ENCODE results near the gene KMT2C. TPM values are rescaled to one million over a fixed set of nuclear protein-coding genes. Genes with fewer than 3 reads are reported as not detected.
"Not testable (repeated sequence)": the region's sequence is repeated elsewhere in the genome, so short reads cannot be mapped to it uniquely, and the experiment has no call there.

The KMT2C gene
- total RNA-seq, 2 donors from 2014 or later = 70.0 to 110 TPM

DNA sequence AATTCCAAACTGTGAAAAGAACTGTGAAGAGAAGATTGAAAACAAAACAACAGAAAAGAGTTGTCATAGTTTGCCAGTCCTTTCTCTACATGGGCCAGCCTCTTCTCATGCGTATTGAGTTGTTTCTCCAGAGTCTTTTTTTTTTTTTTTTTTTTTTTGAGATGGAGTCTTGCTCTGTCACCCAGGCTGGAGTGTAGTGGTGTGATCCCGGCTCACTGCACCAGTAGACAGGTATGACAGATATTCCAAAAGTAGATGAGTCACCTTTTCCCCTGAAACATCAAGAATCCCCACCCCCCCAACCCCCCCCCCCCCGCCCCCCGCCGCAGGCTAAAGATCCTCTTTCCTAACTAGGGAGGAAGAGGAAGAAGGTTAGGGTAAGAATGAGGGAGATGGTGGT lies 15.6 kb upstream of the KMT2C start:
- no peaks in the 10 kb centered on the region for H3K9me3 ChIP-seq
- no peak for ATAC-seq (ENCODE audit: insufficient number of reproducible peaks, low FRiP score, low read depth)
- DNase-seq (ENCODE audit: low spot score) = no peak

DNA sequence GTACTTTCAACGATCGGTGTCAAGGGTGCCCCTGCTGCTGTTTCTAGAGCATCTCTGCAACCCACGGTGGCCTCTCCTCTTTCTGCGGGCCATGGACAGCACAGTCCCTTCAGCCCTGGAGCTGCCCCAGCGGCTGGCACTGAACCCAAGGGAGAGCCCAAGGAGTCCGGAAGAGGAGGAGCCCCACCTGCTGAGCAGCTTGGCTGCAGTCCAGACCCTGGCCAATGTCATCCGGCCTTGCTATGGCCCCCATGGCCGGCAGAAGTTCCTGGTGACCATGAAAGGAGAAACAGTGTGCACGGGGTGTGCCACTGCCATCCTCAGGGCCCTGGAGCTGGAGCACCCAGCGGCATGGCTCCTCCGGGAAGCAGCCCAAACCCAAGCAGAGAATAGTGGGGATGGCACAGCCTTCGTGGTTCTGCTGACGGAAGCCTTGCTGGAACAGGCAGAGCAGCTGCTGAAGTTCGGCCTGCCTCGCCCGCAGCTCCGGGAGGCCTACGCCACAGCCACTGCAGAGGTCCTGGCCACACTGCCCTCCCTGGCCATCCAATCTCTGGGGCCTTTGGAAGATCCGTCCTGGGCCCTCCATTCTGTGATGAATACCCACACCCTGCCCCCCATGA lies 9.7 kb upstream of the KMT2C start:
- not testable (repeated sequence) for ATAC-seq (ENCODE audit: insufficient number of reproducible peaks, low FRiP score, low read depth); H3K27me3 ChIP-seq (replicated peaks; ENCODE audit: insufficient read depth); DNase-seq (ENCODE audit: low spot score); H3K9me3 ChIP-seq; H3K4me3 ChIP-seq; H3K27ac ChIP-seq; H3K36me3 ChIP-seq; H3K4me1 ChIP-seq (ENCODE audit: control insufficient read depth in 1 of 2, low read depth in 2 of 2)

More for the DNA sequence above, 15.6 kb upstream of the KMT2C start:
- no peaks in the 10 kb centered on the region for H3K27me3 ChIP-seq (replicated peaks; ENCODE audit: insufficient read depth)
- no peak overlapping the region for H3K4me3 ChIP-seq
- H3K27ac ChIP-seq = no peak overlapping the region
- no peaks in the 10 kb centered on the region for H3K4me1 ChIP-seq (ENCODE audit: control insufficient read depth in 1 of 2, low read depth in 2 of 2)
- TF ChIP-seq, protein P1, sequence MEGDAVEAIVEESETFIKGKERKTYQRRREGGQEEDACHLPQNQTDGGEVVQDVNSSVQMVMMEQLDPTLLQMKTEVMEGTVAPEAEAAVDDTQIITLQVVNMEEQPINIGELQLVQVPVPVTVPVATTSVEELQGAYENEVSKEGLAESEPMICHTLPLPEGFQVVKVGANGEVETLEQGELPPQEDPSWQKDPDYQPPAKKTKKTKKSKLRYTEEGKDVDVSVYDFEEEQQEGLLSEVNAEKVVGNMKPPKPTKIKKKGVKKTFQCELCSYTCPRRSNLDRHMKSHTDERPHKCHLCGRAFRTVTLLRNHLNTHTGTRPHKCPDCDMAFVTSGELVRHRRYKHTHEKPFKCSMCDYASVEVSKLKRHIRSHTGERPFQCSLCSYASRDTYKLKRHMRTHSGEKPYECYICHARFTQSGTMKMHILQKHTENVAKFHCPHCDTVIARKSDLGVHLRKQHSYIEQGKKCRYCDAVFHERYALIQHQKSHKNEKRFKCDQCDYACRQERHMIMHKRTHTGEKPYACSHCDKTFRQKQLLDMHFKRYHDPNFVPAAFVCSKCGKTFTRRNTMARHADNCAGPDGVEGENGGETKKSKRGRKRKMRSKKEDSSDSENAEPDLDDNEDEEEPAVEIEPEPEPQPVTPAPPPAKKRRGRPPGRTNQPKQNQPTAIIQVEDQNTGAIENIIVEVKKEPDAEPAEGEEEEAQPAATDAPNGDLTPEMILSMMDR (IDR thresholded peaks at IDR 0.05) = no peak
- H3K36me3 ChIP-seq = no peaks in the 10 kb centered on the region

DNA sequence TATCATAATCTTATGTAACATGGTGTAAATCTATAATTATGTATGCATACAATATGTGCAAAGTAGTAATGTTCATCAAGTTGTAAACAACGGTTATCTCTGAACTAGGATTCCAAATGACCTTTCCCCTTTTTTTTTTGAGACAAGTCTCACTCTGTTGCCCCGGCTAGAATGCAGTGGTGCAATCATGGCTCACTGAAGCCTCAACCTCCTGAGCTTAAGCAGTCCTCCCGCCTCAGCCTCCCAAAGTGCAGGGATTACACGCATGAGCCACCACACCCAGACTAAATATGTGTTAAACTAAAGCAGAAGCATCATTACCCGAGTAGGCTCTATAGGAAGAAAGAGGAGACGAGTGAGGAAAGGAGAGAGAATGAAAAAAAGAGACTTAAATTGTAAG lies 7.8 kb upstream of the KMT2C start:
- no peaks in the 10 kb centered on the region for H3K27me3 ChIP-seq (replicated peaks; ENCODE audit: insufficient read depth)
- DNase-seq (ENCODE audit: low spot score) (no peak), ATAC-seq (ENCODE audit: insufficient number of reproducible peaks, low FRiP score, low read depth) (no peak)
- H3K4me1 ChIP-seq (ENCODE audit: control insufficient read depth in 1 of 2, low read depth in 2 of 2) = no peaks in the 10 kb centered on the region
- H3K4me3 ChIP-seq = no peak overlapping the region
- H3K9me3 ChIP-seq = no peaks in the 10 kb centered on the region
- H3K36me3 ChIP-seq = no peaks in the 10 kb centered on the region
- TF ChIP-seq, protein P1 (IDR thresholded peaks at IDR 0.05) = no peak
- H3K27ac ChIP-seq = no peak overlapping the region

DNA sequence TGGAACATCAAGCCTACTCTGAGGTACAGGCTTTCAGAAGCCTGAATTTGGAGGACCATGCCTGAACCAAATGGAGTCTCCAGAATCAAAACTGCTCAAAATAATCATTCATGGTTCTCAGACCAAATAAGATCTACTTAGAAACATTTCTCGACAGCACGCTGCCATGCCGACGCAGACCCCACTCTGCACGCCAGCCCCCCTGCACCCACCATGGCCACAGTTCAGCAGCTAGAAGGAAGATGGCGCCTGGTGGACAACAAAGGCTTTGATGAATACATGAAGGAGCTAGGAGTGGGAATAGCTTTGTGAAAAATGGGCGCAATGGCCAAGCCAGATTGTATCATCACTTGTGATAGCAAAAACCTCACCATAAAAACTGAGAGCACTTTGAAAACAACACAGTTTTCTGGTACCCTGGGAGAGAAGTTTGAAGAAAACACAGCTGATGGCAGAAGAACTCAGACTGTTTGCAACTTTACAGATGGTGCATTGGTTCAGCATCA lies 6.6 kb upstream of the KMT2C start:
- DNase-seq (ENCODE audit: low spot score) = no peak
- Histone ChIP-seq H3K4me1 (ENCODE audit: control insufficient read depth in 1 of 2, low read depth in 2 of 2) (peaks cover 0 to 5% of the 10 kb centered on the region in 2 donors), H3K4me3 (no peak overlapping the region), H3K27ac (no peak overlapping the region), H3K27me3 (replicated peaks; ENCODE audit: insufficient read depth) (no peaks in the 10 kb centered on the region), H3K36me3 (no peaks in the 10 kb centered on the region), H3K9me3 (no peaks in the 10 kb centered on the region)
- TF ChIP-seq, protein P1 (IDR thresholded peaks at IDR 0.05) = no peak
- no peak for ATAC-seq (ENCODE audit: insufficient number of reproducible peaks, low FRiP score, low read depth)

DNA sequence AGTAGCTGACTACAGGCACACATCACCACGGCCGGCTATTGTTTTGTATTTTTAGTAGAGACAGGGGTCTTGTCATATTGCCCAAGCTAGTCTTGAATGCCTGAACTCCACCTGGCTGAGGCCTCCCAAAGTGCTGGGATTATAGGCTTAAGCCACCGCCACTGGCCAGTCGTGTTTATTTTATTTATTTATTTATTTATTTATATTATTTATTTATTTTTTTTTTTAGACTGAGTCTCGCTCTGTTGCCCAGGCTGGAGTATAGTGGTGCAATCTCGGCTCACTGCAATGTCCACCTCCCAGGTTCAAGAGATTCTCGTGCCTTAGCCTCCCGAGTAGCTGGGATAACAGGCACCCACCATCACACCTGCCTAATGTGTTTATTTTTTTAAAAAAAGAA lies 6.0 kb upstream of the KMT2C start:
- not testable (repeated sequence) for H3K4me3 ChIP-seq; H3K27me3 ChIP-seq (replicated peaks; ENCODE audit: insufficient read depth); H3K4me1 ChIP-seq (ENCODE audit: control insufficient read depth in 1 of 2, low read depth in 2 of 2); DNase-seq (ENCODE audit: low spot score); ATAC-seq (ENCODE audit: insufficient number of reproducible peaks, low FRiP score, low read depth); H3K9me3 ChIP-seq; H3K27ac ChIP-seq; H3K36me3 ChIP-seq

DNA sequence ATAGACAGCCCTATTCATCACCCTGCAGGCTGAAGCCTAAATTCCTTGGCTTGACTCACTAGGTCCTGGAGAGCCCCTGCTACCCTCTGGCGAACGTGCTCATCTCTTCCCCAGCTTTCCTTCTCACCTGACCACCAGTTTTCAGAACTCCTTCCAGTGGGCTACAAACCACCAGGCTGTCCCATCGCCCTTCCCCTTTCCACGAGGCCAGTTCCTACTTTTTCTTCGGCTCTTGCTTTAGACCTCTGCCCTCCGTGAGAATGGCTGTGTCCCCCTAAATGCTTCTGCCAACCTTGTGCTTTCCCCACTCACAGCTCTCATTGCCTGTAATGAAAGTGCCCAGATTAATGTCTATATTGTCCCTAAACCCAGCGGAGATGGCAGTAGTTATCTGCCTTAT lies 5.4 kb upstream of the KMT2C start:
- not testable (repeated sequence) for DNase-seq (ENCODE audit: low spot score); H3K27me3 ChIP-seq (replicated peaks; ENCODE audit: insufficient read depth); H3K4me1 ChIP-seq (ENCODE audit: control insufficient read depth in 1 of 2, low read depth in 2 of 2); H3K36me3 ChIP-seq; H3K9me3 ChIP-seq; ATAC-seq (ENCODE audit: insufficient number of reproducible peaks, low FRiP score, low read depth); H3K27ac ChIP-seq; H3K4me3 ChIP-seq

DNA sequence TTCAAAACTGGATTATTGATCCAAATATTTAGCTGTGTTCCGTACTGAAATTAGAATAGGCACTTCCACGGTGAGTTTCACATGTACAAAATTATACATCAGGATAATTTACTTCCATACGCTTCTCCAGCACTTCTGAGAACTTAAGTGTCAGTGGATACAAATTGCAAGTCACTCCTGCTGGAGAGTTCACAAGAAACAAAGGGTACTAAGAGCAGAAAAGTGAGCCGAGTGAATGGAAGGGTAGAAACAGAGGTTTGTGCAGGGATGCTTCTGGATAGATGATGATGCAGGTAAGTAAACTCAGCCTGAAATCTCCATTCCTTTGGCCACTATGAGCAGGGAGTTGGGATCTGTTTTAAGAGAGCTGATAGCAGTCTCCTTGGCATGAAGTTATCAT lies 2.2 kb upstream of the KMT2C start:
- not testable (repeated sequence) for ATAC-seq (ENCODE audit: insufficient number of reproducible peaks, low FRiP score, low read depth); H3K4me3 ChIP-seq; H3K9me3 ChIP-seq; H3K27me3 ChIP-seq (replicated peaks; ENCODE audit: insufficient read depth); H3K36me3 ChIP-seq; DNase-seq (ENCODE audit: low spot score)
- Histone ChIP-seq H3K4me1 (ENCODE audit: control insufficient read depth in 1 of 2, low read depth in 2 of 2) (peaks cover 0 to 16% of the 10 kb centered on the region in 2 donors), H3K27ac (peak overlapping the region; percentile 0 to 89)

DNA sequence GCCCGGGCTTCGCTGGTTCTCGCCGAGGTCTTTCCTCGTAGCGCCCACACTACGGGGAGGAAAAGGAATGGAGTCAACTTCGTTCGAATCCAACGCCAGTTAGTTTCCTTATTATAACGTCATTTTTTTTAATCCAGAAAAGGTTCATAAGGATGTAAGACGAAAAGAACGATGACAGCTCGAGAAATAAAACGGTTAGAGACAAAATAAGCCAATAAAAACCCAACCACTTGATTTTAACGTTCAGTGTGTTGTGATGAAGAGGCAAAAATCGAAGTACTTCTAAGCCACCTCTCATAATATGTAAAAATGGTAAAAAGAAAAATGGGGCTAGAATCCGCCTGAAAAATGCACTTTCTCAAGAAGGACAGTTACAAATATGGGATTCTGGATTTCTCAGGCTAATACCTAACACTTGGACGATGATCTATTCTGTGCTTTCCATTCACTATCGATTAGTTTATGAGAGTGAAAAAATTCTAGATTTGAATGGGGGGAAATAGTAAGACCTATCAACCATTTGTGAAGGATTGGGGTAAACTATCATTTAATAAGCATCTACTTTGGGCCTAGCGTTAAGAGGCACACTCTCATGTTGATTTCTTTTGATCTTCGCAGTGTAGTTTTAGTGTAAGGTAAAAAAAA lies 1.2 kb upstream of the KMT2C start:
- ATAC-seq (ENCODE audit: insufficient number of reproducible peaks, low FRiP score, low read depth); DNase-seq (ENCODE audit: low spot score); H3K36me3 ChIP-seq; H3K9me3 ChIP-seq; H3K27me3 ChIP-seq (replicated peaks; ENCODE audit: insufficient read depth): not testable (repeated sequence)
- Histone ChIP-seq H3K27ac (peak overlapping the region; percentile 77 to 89), H3K4me1 (ENCODE audit: control insufficient read depth in 1 of 2, low read depth in 2 of 2) (peaks cover 7 to 25% of the 10 kb centered on the region in 2 donors), H3K4me3 (peak overlapping the region; percentile 84)
